ENCODE results near the gene CHIT1.

CHIT1 gene

GRCh38 chr1:203179667-203180005 is 49.8 kb downstream of the CHIT1 start:
- DNase-seq (ENCODE audit: low read depth) = no peak
- no peak for TF ChIP-seq CTCF (IDR thresholded peaks at IDR 0.05; ENCODE audit: low read depth, low read length, missing control alignments)

GRCh38 chr1:203178821-203179666 is 50.4 kb downstream of the CHIT1 start:
- no peak for DNase-seq (ENCODE audit: low read depth)
- no peak overlapping the region for H3K4me3 ChIP-seq (ENCODE audit: low read depth, low read length)
- no peak for TF ChIP-seq CTCF (IDR thresholded peaks at IDR 0.05; ENCODE audit: low read depth, low read length, missing control alignments)

More at GRCh38 chr1:203179667-203180005, 49.8 kb downstream of the CHIT1 start:
- no peak overlapping the region for H3K4me3 ChIP-seq (ENCODE audit: low read depth, low read length)

- no peak for TF ChIP-seq CTCF (IDR thresholded peaks at IDR 0.05; ENCODE audit: low read depth, low read length, missing control alignments)
- DNase-seq (ENCODE audit: low read depth) = no peak
- no peak overlapping the region for H3K4me3 ChIP-seq (ENCODE audit: low read depth, low read length)
These were observed 51.4 kb downstream of the CHIT1 start for GRCh38 chr1:203178083-203178482.

GRCh38 chr1:203177470-203178039 is 51.9 kb downstream of the CHIT1 start:
- no peak overlapping the region for H3K4me3 ChIP-seq (ENCODE audit: low read depth, low read length)
- no peak for TF ChIP-seq CTCF (IDR thresholded peaks at IDR 0.05; ENCODE audit: low read depth, low read length, missing control alignments)

GRCh38 chr1:203177036-203177405 is 52.5 kb downstream of the CHIT1 start:
- H3K4me3 ChIP-seq (ENCODE audit: low read depth, low read length) = no peak overlapping the region
- TF ChIP-seq CTCF (IDR thresholded peaks at IDR 0.05; ENCODE audit: low read depth, low read length, missing control alignments) = no peak
- DNase-seq (ENCODE audit: low read depth) = no peak

More at GRCh38 chr1:203177470-203178039, 51.9 kb downstream of the CHIT1 start:
- DNase-seq (ENCODE audit: low read depth) = no peak

- H3K4me3 ChIP-seq (ENCODE audit: low read depth, low read length) = no peak overlapping the region
- DNase-seq (ENCODE audit: low read depth) = no peak
- no peak for TF ChIP-seq CTCF (IDR thresholded peaks at IDR 0.05; ENCODE audit: low read depth, low read length, missing control alignments)
These were observed 53.0 kb downstream of the CHIT1 start for GRCh38 chr1:203176273-203177035.

Data from GM12864 (cell line).